Vagina (tissue), 2 donors: ENCODE data around the gene SAFB. TPM values are rescaled to one million over a fixed set of nuclear protein-coding genes. Genes with fewer than 3 reads are reported as not detected.

Experiments
- DNase-seq, 2 donors: peaks; one replicate each; pipeline ENCODE4 v3.0.0-alpha.2; 2017; ENCODE audit errors: extremely low spot score in 2 of 2
- H3K27ac ChIP-seq: fragments of 200-600 bp; sonication (generic); one replicate; pipeline ENCODE4 v1.5.1; 2019
- H3K27me3 ChIP-seq: fragments of 200-600 bp; sonication (generic); one replicate; pipeline ENCODE4 v1.5.1; 2019
- H3K36me3 ChIP-seq, 2 donors: fragments of 200-600 bp; sonication (generic); one replicate each; pipeline ENCODE4 v1.5.1; 2017 to 2019
- H3K4me1 ChIP-seq: fragments of 200-600 bp; sonication (generic); one replicate; pipeline ENCODE4 v1.5.1; 2019
- H3K4me3 ChIP-seq, 2 donors: fragments of 200-600 bp; sonication (generic); 1 replicate in 1 of 2; 2 replicates in 1 of 2; pipeline ENCODE4 v1.5.1; 2016 to 2019
- H3K9me3 ChIP-seq: fragments of 200-600 bp; sonication (generic); one replicate; pipeline ENCODE4 v1.5.1; 2019
- POLR2A ChIP-seq, 2 donors: fragments of 450-650 bp; IDR thresholded peaks; one replicate each; pipeline ENCODE4 v1.6.1; 2017; ENCODE audit warnings: antibody characterized with exemption in 2 of 2, mild to moderate bottlenecking in 2 of 2, moderate library complexity in 2 of 2
- POLR2AphosphoS5 ChIP-seq, 2 donors: sonication (generic); formaldehyde crosslinking; IDR thresholded peaks; one replicate each; pipeline ENCODE4 v1.9.0; 2017; ENCODE audit warnings: antibody characterized with exemption in 2 of 2, mild to moderate bottlenecking in 2 of 2, low read depth in 1 of 2; ENCODE audit not compliant: insufficient read depth in 1 of 2
- intact Hi-C: fragments of 100-400 bp; cut with DNase I; formaldehyde crosslinking; loops from one replicate; pipeline ENCODE4 v1.15.1; 2023
- total RNA-seq: library from RNA; depleted of rRNA; stranded (reverse); fragments of >200 nt; gene quantifications from one replicate; pipeline ENCODE4 v1.2.3, GENCODE V29; 2016
- TF ChIP-seq, protein P1 (sequence below), 3 experiments: fragments of 450-650 bp in 2 of 3; fragments of 200-600 bp in 1 of 3; sonication (generic) in 1 of 3; IDR thresholded peaks; one replicate each; pipeline ENCODE4 v1.5.1; 2017 to 2019; ENCODE audit warnings: antibody characterized with exemption in 3 of 3, mild to moderate bottlenecking in 2 of 3, moderate library complexity in 2 of 3

SAFB gene
- total RNA-seq, 1 donor from 2014 or later: 145 TPM

DNA sequence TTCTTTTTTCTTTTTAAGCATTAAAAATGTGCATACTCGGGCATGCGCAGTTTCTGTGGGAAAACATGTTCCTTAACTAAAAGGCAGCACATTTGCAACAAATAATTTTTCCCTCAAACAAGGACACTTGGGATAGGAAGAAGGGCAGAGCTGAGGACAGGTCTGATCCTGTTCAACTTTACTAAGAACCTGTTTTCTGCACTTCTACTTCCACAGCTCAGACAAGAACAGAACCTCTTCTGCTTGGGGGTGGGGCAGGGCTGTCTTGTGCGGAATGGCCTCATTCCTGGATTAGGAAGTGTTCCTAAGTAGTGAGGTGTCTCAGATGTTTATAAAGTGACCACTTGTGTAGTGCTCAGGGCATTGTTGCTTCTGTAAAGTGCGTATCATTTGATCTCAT, 18.3 kb downstream of the SAFB start:
- H3K27me3 ChIP-seq: no peaks in the 10 kb centered on the region
- intact Hi-C loops: no loop called here
- TF ChIP-seq POLR2A (IDR thresholded peaks at IDR 0.05) (no peak), POLR2AphosphoS5 (IDR thresholded peaks at IDR 0.05; ENCODE audit: insufficient read depth in 1 of 2, low read depth in 1 of 2) (no peak)
- TF ChIP-seq, protein P1, sequence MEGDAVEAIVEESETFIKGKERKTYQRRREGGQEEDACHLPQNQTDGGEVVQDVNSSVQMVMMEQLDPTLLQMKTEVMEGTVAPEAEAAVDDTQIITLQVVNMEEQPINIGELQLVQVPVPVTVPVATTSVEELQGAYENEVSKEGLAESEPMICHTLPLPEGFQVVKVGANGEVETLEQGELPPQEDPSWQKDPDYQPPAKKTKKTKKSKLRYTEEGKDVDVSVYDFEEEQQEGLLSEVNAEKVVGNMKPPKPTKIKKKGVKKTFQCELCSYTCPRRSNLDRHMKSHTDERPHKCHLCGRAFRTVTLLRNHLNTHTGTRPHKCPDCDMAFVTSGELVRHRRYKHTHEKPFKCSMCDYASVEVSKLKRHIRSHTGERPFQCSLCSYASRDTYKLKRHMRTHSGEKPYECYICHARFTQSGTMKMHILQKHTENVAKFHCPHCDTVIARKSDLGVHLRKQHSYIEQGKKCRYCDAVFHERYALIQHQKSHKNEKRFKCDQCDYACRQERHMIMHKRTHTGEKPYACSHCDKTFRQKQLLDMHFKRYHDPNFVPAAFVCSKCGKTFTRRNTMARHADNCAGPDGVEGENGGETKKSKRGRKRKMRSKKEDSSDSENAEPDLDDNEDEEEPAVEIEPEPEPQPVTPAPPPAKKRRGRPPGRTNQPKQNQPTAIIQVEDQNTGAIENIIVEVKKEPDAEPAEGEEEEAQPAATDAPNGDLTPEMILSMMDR (IDR thresholded peaks at IDR 0.05): no peak
- no peak for DNase-seq
- no peak overlapping the region for H3K27ac ChIP-seq
- H3K36me3 ChIP-seq: peaks cover 0 to 42% of the 10 kb centered on the region in 2 donors
- peaks cover 30% of the 10 kb centered on the region for H3K4me1 ChIP-seq
- H3K9me3 ChIP-seq: no peaks in the 10 kb centered on the region
- H3K4me3 ChIP-seq: no peak overlapping the region

DNA sequence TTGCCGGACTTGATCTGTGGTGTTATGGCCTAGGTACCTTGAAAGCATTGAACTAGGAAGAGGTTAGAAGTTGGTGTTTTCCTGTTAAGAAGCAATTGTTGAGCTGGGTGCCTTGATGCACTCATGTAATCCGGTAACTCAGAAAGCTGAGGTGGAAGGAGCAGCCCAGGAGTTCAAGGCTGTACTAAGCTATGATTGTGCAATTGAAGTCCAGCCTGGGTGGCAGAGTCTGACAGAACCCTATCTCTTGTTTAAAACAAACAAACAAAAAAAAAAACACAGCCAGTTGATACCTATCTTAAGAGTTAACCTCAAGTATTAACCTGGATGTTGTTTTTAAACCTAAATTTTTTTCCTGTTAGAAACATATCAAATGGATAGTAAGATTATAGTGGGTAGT, 19.3 kb downstream of the SAFB start:
- intact Hi-C loops: no loop called here
- Histone ChIP-seq H3K27me3 (no peaks in the 10 kb centered on the region), H3K4me3 (no peak overlapping the region), H3K27ac (no peak overlapping the region), H3K9me3 (no peaks in the 10 kb centered on the region), H3K4me1 (peaks cover 21% of the 10 kb centered on the region), H3K36me3 (peaks cover 3 to 52% of the 10 kb centered on the region in 2 donors)
- DNase-seq: no peak
- TF ChIP-seq POLR2A (IDR thresholded peaks at IDR 0.05) (no peak), POLR2AphosphoS5 (IDR thresholded peaks at IDR 0.05; ENCODE audit: insufficient read depth in 1 of 2, low read depth in 1 of 2) (no peak)
- TF ChIP-seq, protein P1 (IDR thresholded peaks at IDR 0.05): no peak

DNA sequence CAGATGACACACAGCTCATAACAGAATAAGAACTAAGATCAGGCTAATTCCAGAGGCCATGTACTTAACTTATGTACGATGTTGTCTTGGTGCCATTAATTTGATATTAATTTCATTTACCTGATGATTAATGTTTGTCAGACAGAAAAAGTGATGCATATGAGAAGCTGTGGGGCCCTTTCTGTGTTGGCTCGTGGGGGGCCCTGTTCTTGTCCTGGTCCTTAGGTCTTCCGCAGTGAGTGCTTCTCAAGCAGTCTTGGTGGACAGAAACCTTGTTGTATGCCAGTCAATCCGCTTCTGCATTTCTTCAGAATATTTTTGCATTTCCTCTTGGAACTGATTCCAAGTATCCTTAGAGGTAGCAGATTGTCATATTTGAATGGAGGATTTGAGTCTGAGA, 20.2 kb downstream of the SAFB start:
- TF ChIP-seq POLR2AphosphoS5 (IDR thresholded peaks at IDR 0.05; ENCODE audit: insufficient read depth in 1 of 2, low read depth in 1 of 2) (no peak), POLR2A (IDR thresholded peaks at IDR 0.05) (no peak)
- TF ChIP-seq, protein P1 (IDR thresholded peaks at IDR 0.05): no peak
- no peak for DNase-seq
- Histone ChIP-seq H3K27ac (no peak overlapping the region), H3K4me3 (no peak overlapping the region), H3K9me3 (no peaks in the 10 kb centered on the region), H3K27me3 (no peaks in the 10 kb centered on the region), H3K4me1 (peaks cover 14% of the 10 kb centered on the region), H3K36me3 (peaks cover 3 to 60% of the 10 kb centered on the region in 2 donors)
- intact Hi-C loops: no loop called here

DNA sequence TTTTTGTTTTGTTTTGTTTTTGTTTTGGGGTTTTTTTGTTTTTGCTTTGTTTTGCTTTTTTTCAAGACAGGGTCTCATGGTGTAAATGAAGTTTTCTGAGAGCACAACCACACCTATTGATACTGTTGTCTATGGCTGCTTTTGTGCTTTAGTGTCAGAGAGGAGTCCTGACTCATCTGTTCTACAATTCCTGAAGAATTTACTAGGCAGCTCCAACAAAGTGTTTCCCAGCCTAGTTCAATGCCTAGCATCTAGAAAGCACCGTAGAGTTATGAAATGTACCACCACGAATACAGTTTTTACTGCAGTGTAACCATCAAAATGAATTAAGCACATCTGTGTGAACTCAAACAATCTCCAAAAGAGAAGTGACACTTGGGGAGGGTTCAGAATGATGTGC, 21.2 kb downstream of the SAFB start:
- Histone ChIP-seq H3K27ac (no peak overlapping the region), H3K4me1 (peaks cover 5% of the 10 kb centered on the region), H3K36me3 (peaks cover 3 to 66% of the 10 kb centered on the region in 2 donors), H3K9me3 (no peaks in the 10 kb centered on the region), H3K4me3 (no peak overlapping the region), H3K27me3 (no peaks in the 10 kb centered on the region)
- TF ChIP-seq POLR2AphosphoS5 (IDR thresholded peaks at IDR 0.05; ENCODE audit: insufficient read depth in 1 of 2, low read depth in 1 of 2) (no peak), POLR2A (IDR thresholded peaks at IDR 0.05) (no peak)
- TF ChIP-seq, protein P1 (IDR thresholded peaks at IDR 0.05): no peak
- intact Hi-C loops: no loop called here
- no peak for DNase-seq

DNA sequence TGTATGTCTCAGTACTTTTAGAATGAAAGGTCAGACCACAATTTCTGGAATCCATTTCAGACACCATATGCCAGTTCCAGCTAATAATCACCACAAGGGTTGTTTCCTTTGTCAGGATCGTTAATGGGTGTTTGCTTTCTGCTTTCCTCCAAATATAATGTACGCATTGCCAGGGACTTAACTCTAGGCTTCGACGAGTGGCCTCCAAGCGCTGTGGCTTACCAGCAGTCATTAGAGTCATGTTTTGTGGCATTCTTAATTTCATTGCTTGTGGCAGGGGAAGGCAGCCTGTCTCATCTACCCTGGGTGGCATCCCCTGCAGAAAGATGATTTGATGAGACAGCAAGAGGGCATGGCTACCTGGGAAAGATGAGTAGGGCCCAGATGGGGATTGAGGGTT, 22.5 kb downstream of the SAFB start:
- H3K4me3 ChIP-seq: no peak overlapping the region
- no peaks in the 10 kb centered on the region for H3K27me3 ChIP-seq
- peaks cover 3 to 76% of the 10 kb centered on the region in 2 donors for H3K36me3 ChIP-seq
- intact Hi-C loops: no loop called here
- H3K27ac ChIP-seq: no peak overlapping the region
- no peaks in the 10 kb centered on the region for H3K9me3 ChIP-seq
- H3K4me1 ChIP-seq: peaks cover 5% of the 10 kb centered on the region
- TF ChIP-seq, protein P1 (IDR thresholded peaks at IDR 0.05): no peak
- TF ChIP-seq POLR2AphosphoS5 (IDR thresholded peaks at IDR 0.05; ENCODE audit: insufficient read depth in 1 of 2, low read depth in 1 of 2) (no peak), POLR2A (IDR thresholded peaks at IDR 0.05) (no peak)
- DNase-seq: no peak
